Measurements from ENCODE around the gene OXCT1.

OXCT1 gene

DNA sequence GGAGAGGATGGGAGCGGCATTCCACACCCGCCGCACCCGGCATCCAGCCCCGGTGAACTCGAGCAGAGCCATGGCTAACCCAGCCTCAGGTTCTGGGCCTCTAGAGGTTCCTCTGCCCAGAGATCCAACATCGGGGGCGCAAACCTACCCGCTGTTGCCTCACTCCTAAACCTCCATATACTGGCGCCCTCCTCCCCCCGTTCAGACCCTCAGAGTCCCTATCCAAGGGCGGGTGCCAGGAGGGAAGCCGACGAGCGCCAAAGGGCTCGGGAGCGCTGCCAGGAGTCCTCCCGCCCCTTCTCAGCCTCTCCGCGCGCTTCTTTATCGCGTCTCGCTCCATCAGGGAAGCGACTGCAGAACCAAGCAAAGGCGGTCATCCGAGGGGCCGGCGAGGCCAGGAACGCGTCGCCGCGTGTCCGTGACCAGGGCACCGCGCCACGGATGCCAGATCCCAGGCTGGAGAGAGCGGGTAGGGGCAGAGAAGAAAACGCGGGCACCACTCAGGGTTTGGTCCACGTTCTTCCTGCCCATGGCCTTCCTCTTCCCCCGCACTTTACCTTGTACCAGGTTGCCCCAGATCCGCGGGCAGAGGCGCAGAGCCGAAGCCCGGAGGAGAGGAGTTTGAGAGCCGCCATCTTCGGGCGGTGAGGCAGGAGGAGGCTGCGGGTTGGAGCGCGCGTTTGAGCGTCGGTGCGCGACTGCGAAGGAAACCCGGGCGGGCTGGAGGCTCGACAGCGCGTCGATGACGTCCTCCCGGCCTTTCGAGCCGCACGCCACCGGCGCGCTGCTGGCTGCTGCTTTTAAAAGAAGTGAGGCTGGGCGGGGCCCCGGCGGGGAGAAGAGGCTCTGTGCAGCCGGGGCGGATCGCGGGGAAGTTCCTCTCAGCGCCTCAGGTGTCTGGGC lies at the start of gene OXCT1:
OXCT1 (minus strand) TSS at position 702 of the 903 bp plus-strand sequence; CDS start at position 635, 67 bp downstream.
- DNase-seq (ENCODE audit: low read depth), result peak; percentile 96
- TF ChIP-seq, protein P1, sequence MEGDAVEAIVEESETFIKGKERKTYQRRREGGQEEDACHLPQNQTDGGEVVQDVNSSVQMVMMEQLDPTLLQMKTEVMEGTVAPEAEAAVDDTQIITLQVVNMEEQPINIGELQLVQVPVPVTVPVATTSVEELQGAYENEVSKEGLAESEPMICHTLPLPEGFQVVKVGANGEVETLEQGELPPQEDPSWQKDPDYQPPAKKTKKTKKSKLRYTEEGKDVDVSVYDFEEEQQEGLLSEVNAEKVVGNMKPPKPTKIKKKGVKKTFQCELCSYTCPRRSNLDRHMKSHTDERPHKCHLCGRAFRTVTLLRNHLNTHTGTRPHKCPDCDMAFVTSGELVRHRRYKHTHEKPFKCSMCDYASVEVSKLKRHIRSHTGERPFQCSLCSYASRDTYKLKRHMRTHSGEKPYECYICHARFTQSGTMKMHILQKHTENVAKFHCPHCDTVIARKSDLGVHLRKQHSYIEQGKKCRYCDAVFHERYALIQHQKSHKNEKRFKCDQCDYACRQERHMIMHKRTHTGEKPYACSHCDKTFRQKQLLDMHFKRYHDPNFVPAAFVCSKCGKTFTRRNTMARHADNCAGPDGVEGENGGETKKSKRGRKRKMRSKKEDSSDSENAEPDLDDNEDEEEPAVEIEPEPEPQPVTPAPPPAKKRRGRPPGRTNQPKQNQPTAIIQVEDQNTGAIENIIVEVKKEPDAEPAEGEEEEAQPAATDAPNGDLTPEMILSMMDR (IDR thresholded peaks at IDR 0.05; ENCODE audit: insufficient read depth, low read depth, low read length, missing control alignments), result no peak
- H3K4me3 ChIP-seq (ENCODE audit: low read depth, low read length), result peak within 1 kb of the TSS; percentile 78

DNA sequence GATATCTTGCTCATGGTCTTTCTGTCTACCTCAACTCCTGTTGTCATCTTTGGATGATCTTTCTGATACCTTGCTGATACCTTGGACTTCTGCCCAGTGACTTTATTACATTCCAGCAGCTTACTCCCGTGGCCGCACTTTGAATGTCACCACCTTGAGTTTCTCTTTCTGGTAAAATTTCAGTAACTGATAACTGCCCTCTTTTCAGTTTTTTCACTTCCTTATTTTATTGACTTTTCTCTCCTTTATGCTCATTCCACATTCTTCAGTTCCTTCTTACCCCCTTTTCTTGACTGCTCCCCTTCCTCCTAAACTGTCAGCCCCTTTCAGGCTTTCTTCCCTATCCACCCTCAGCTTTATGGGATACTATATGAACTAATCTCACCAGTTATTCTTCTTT lies 47.9 kb upstream of the OXCT1 start:
- no peak overlapping the region for H3K4me3 ChIP-seq (ENCODE audit: low read depth, low read length)
- peak; percentile 19 for DNase-seq (ENCODE audit: low read depth)
- TF ChIP-seq, protein P1 (IDR thresholded peaks at IDR 0.05; ENCODE audit: insufficient read depth, low read depth, low read length, missing control alignments), result no peak

DNA sequence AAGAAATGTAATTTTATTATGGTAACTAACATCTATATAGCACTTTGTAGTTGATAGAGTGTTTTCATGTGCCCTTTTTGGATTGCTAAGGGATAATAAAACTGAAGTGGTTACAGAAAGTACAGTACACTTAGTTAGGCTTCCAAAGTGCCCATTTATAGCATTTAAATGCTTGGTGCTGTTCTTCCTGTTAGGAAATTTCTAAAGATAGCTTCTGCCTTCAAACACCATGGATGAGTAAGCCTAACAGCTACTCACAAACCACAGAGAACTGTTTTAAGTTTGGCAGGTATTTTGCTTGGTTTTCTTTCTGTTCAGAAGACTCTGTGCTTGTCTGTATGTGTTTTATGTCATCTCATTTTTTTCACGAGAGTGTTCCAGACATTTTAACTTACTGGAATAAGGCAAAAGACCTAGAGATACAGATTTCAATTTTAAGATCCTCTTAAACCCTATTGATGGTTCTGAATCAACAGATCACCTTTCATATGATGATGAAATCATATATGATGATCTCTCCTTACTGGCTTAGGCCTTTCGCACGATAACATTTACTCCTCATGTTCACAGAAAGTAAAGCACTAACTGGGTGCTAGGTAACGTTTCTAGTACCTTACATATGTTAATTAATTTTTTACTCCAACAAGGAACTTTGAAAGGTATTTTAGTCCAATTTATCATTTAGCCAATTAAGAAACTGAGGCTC lies 38.3 kb upstream of the OXCT1 start:
- DNase-seq (ENCODE audit: low read depth), result no peak
- TF ChIP-seq, protein P1 (IDR thresholded peaks at IDR 0.05; ENCODE audit: insufficient read depth, low read depth, low read length, missing control alignments), result no peak
- no peak overlapping the region for H3K4me3 ChIP-seq (ENCODE audit: low read depth, low read length)

DNA sequence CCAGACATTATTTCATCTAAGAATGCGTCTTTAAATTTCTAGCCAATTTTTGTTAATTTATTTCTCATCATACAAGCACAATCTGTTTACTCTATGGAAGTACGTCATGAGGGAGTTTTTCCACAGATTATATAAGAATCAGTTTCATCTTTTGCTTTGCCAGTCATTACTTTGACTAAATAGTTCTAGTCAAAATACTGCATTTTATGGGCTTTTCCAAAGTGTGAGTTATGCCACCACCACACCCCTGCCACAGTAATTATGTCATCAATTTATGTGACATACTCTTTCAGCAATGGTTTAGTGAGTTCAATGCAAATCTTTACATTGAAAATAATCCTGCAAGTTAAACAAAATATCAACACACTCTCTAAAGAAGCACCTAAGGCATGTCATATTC lies 35.9 kb upstream of the OXCT1 start:
- H3K4me3 ChIP-seq (ENCODE audit: low read depth, low read length), result no peak overlapping the region
- DNase-seq (ENCODE audit: low read depth), result no peak
- TF ChIP-seq, protein P1 (IDR thresholded peaks at IDR 0.05; ENCODE audit: insufficient read depth, low read depth, low read length, missing control alignments), result no peak

DNA sequence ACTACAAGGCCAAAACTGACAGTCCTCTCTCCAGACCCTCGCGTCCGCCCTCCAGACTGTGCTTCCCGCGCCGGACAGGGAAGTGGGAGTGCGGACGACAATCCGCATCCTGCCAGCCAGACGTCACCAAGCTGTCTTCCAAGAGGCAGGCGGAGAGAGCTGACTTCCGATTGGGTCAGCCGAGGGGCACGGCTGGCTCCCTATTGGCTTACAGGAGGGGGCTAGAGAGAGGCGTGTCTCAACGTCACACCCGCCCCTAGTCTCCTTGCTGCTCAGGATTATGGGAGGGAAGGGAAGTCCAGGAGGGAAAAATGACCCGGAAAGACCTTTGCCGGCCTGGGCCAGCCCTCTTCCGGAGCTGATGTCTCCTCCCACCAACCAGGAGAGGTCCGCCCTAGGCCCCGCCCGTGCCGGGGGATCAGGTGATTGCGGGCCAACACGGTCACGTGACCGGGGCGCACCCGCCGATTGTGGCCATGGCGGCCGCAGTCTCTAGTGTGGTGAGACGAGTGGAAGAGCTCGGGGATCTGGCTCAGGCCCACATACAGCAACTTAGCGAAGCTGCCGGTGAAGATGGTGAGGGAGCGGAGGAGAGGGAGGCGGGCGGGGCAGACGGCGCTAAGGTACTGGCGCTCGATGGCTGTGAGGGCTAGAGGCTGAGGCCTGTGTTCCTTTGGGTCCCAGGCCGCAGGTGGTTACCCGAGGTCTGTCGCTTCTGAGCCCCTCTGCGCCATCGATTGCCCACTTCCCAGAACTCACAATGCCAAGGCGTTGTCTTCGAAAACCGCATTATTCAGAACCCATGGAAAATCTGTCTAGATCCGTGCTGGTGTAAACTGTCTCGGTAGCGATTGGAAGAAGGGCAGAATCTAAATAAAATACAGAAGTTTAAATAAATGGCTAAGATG lies 33.9 kb upstream of the OXCT1 start, which contains the start of gene RIMOC1:
RIMOC1 (plus strand) TSS at position 453 of the 908 bp plus-strand sequence; CDS start at position 477, 24 bp downstream.
- H3K4me3 ChIP-seq (ENCODE audit: low read depth, low read length), result peak within 1 kb of the TSS; percentile 93
- DNase-seq (ENCODE audit: low read depth), result peak; percentile 99
- TF ChIP-seq, protein P1 (IDR thresholded peaks at IDR 0.05; ENCODE audit: insufficient read depth, low read depth, low read length, missing control alignments), result no peak

DNA sequence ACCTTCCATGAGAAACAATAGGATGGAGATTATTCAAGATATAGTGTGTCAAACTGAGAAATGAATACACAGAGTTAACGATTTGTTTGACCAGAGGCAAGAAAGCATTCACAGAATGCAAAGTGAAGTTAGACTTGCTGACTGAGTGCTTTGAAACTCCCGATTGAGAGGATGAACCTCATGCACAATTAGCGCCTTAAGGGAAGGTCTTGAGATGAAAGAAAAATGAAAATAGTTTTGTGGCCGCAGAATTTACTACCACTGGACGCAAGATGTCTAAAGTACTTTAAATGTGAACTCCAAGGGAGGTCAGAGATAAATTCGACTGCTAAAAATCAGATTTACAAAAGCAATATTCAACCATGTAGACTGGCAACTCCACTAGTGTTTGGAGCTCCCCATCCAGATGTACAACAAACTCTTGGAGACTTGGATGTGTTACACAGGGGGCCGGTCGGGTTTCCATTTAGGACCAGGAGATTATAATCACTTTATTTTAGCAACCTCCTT lies 33.2 kb upstream of the OXCT1 start:
- peak; percentile 6 for DNase-seq (ENCODE audit: low read depth)
- TF ChIP-seq, protein P1 (IDR thresholded peaks at IDR 0.05; ENCODE audit: insufficient read depth, low read depth, low read length, missing control alignments), result no peak
- peak overlapping the region; percentile 93 for H3K4me3 ChIP-seq (ENCODE audit: low read depth, low read length)

Measured in GM12865 (cell line).